Panc1 (cell line): ENCODE measurements around the gene TMEM200C. TPM values are rescaled to one million over a fixed set of nuclear protein-coding genes. Genes with fewer than 3 reads are reported as not detected.

ENCODE experiments used
- ATAC-seq: fragments of 200-7000 bp; cut with Tn5 transposase; 2 replicates; pipeline ENCODE4 v1.9.1; 2020; ENCODE audit warnings: mild to moderate bottlenecking, moderate library complexity
- BruUV-seq: library from RNA; stranded (reverse); fragments of 400-500 nt; replicated peaks from 2 replicates; lab custom pipeline; 2021; lab: Mats Ljungman, UMichigan
- CTCF ChIA-PET: fragments of 300-600 bp; sonication (Branson Sonifier 250); formaldehyde crosslinking; loops from one replicate; lab custom pipeline; 2022; ENCODE audit warnings: antibody characterized with exemption; lab: Charles Lee
- POLR2A ChIA-PET: fragments of 300-600 bp; sonication (Branson Sonifier 250); formaldehyde crosslinking; loops from one replicate; lab custom pipeline; 2022; ENCODE audit warnings: antibody characterized with exemption; lab: Charles Lee
- DNase-seq: peaks from one replicate; pipeline ENCODE4 v3.0.0-alpha.2; 2010; ENCODE audit warnings: low read depth, low spot score
- H3K27ac ChIP-seq: 2 replicates; pipeline ENCODE4 v1.5.1; 2011; ENCODE audit warnings: mild to moderate bottlenecking, low read length, inconsistent platforms
- H3K27me3 ChIP-seq: fragments of 200-500 bp; sonication (Bioruptor generic); 2 replicates; pipeline ENCODE4 v1.6.0; 2014; ENCODE audit warnings: low read length, inconsistent platforms; ENCODE audit not compliant: control insufficient read depth, insufficient read depth
- H3K36me3 ChIP-seq: fragments of 200-500 bp; sonication (Bioruptor generic); 2 replicates; pipeline ENCODE4 v1.5.1; 2014; ENCODE audit warnings: inconsistent platforms, mild to moderate bottlenecking, low read length, moderate library complexity; ENCODE audit not compliant: control insufficient read depth, insufficient read depth
- H3K4me1 ChIP-seq: 2 replicates; pipeline ENCODE4 v1.5.1; 2011; ENCODE audit warnings: inconsistent platforms, mild to moderate bottlenecking, low read length, moderate library complexity; ENCODE audit not compliant: control insufficient read depth, insufficient read depth
- H3K4me3 ChIP-seq, 2 experiments: 2 replicates each; pipeline ENCODE4 v1.5.1; 2011 to 2012; ENCODE audit warnings: low read depth in 2 of 2, low read length in 2 of 2, mild to moderate bottlenecking in 2 of 2, inconsistent platforms in 1 of 2, moderate library complexity in 1 of 2
- H3K9me3 ChIP-seq: fragments of 200-500 bp; sonication (Bioruptor generic); 2 replicates; pipeline ENCODE4 v1.5.1; 2014; ENCODE audit warnings: low read depth, mild to moderate bottlenecking, inconsistent platforms, low read length, moderate library complexity; ENCODE audit not compliant: control insufficient read depth, insufficient read depth
- POLR2AphosphoS5 ChIP-seq: IDR thresholded peaks from 2 replicates; pipeline ENCODE4 v1.6.1; 2012; ENCODE audit warnings: mild to moderate bottlenecking, low read depth, low read length, moderate library complexity
- SIN3A ChIP-seq: IDR thresholded peaks from 2 replicates; pipeline ENCODE4 v1.6.1; 2012; ENCODE audit warnings: low read depth, mild to moderate bottlenecking, low read length, moderate library complexity, borderline replicate concordance; ENCODE audit not compliant: insufficient read depth
- TCF7L2 ChIP-seq: IDR thresholded peaks from 2 replicates; pipeline ENCODE4 v1.6.1; 2011; ENCODE audit warnings: mild to moderate bottlenecking, low read depth, low read length, inconsistent platforms
- in situ Hi-C: cut with HindIII; loops from 2 replicates; pipeline ENCODE4 v1.10.0; 2016; ENCODE audit warnings: low sequenced_read_pairs, low pct_unique_long_range_greater_than_20kb
- intact Hi-C: fragments of 100-400 bp; cut with micrococcal nuclease; formaldehyde crosslinking; loops from one replicate; pipeline ENCODE4 v1.10.0; 2022; ENCODE audit not compliant: unreplicated experiment
- total RNA-seq: library from RNA; stranded (reverse); gene quantifications from one replicate; pipeline ENCODE4 v1.2.1, GENCODE V29; 2021; ENCODE audit not compliant: unreplicated experiment
- TF ChIP-seq, protein P1 (sequence below), 2 experiments: IDR thresholded peaks; 2 replicates each; pipeline ENCODE4 v1.6.1; 2011 to 2012; ENCODE audit warnings: low read depth in 2 of 2, control low read depth in 1 of 2, low read length in 1 of 2, mild to moderate bottlenecking in 1 of 2, moderate library complexity in 1 of 2; ENCODE audit not compliant: insufficient read depth in 1 of 2
- TF ChIP-seq, protein P2 (sequence below): fragments of 450-650 bp; IDR thresholded peaks from 2 replicates; pipeline ENCODE4 v1.5.1; 2017; ENCODE audit warnings: mild to moderate bottlenecking

Gene TMEM200C
- total RNA-seq, 1 experiment from 2014 or later, result 0.10 TPM

DNA sequence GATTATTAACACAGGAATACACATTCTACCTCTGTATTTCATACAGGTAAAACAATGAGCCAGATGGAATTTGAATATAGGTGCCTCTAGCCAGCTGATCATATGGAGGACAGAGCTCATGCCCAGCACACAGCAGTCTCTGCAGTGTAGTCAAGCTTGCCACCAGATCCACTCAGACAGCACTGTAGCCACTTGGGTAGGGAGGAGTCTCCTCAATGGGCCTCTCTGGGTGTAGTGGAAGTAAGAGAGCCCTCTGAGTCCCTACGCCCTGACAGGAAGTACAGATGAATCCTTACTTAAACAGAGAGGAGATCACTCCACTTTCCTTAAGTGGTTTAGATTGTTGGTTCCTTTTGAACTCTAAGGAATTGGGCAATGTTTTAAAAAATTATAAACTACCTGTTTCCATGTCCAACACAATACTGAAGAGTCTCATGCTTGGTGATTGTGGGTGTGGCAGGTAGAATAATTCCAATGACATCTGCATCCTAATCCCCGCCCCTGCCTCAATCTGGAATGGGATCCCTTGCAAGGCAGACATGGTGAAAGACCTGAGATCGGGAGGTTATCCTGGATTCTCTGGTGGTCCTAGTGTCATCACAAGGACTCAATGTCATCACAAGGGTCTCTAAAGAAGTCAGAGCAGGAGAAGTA is 23.0 kb upstream of the TMEM200C start:
- TF ChIP-seq, protein P1, sequence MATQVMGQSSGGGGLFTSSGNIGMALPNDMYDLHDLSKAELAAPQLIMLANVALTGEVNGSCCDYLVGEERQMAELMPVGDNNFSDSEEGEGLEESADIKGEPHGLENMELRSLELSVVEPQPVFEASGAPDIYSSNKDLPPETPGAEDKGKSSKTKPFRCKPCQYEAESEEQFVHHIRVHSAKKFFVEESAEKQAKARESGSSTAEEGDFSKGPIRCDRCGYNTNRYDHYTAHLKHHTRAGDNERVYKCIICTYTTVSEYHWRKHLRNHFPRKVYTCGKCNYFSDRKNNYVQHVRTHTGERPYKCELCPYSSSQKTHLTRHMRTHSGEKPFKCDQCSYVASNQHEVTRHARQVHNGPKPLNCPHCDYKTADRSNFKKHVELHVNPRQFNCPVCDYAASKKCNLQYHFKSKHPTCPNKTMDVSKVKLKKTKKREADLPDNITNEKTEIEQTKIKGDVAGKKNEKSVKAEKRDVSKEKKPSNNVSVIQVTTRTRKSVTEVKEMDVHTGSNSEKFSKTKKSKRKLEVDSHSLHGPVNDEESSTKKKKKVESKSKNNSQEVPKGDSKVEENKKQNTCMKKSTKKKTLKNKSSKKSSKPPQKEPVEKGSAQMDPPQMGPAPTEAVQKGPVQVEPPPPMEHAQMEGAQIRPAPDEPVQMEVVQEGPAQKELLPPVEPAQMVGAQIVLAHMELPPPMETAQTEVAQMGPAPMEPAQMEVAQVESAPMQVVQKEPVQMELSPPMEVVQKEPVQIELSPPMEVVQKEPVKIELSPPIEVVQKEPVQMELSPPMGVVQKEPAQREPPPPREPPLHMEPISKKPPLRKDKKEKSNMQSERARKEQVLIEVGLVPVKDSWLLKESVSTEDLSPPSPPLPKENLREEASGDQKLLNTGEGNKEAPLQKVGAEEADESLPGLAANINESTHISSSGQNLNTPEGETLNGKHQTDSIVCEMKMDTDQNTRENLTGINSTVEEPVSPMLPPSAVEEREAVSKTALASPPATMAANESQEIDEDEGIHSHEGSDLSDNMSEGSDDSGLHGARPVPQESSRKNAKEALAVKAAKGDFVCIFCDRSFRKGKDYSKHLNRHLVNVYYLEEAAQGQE (IDR thresholded peaks at IDR 0.05; ENCODE audit: insufficient read depth in 1 of 2, low read depth in 2 of 2, low read length in 1 of 2), result no peak
- TF ChIP-seq TCF7L2 (no peak), POLR2AphosphoS5 (no peak), SIN3A (no peak)
- TF ChIP-seq, protein P2, sequence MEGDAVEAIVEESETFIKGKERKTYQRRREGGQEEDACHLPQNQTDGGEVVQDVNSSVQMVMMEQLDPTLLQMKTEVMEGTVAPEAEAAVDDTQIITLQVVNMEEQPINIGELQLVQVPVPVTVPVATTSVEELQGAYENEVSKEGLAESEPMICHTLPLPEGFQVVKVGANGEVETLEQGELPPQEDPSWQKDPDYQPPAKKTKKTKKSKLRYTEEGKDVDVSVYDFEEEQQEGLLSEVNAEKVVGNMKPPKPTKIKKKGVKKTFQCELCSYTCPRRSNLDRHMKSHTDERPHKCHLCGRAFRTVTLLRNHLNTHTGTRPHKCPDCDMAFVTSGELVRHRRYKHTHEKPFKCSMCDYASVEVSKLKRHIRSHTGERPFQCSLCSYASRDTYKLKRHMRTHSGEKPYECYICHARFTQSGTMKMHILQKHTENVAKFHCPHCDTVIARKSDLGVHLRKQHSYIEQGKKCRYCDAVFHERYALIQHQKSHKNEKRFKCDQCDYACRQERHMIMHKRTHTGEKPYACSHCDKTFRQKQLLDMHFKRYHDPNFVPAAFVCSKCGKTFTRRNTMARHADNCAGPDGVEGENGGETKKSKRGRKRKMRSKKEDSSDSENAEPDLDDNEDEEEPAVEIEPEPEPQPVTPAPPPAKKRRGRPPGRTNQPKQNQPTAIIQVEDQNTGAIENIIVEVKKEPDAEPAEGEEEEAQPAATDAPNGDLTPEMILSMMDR, result no peak
- BruUV-seq, result no TSS peak
- Histone ChIP-seq H3K36me3 (no peaks in the 10 kb centered on the region), H3K27ac (no peak overlapping the region), H3K27me3 (no peaks in the 10 kb centered on the region), H3K4me1 (no peaks in the 10 kb centered on the region), H3K9me3 (no peaks in the 10 kb centered on the region), H3K4me3 (no peak overlapping the region)
- ChIA-PET CTCF (no interaction called here), POLR2A (no interaction called here)
- intact Hi-C loops (no loop called here), in situ Hi-C loops (no loop called here)
- DNase-seq (no peak), ATAC-seq (no peak)

DNA sequence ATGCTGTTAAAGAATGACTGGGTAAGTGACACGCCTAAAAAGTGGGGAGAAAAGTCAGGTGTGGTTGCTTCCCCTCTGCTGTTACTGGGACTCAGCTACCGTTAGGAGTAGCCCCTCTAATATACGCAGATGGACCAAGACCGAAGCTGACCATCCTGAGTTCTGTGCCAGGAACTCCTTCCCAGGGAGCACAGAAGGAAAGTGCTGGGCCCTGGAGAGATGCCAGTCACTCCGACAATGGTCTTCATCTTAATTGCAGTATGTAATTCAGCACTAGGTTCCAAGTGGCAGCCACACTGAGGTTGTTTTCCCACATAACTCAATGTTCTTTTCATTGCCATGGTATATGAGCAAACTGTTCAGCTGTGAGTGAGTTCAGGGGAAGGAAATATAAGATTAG is 19.6 kb upstream of the TMEM200C start:
- TF ChIP-seq, protein P1 (IDR thresholded peaks at IDR 0.05; ENCODE audit: insufficient read depth in 1 of 2, low read depth in 2 of 2, low read length in 1 of 2), result no peak
- no peak for TF ChIP-seq TCF7L2
- no peak for TF ChIP-seq SIN3A
- TF ChIP-seq POLR2AphosphoS5, result no peak
- TF ChIP-seq, protein P2, result no peak
- CTCF ChIA-PET, result no interaction called here
- Histone ChIP-seq H3K4me3 (no peak overlapping the region), H3K36me3 (no peaks in the 10 kb centered on the region), H3K27ac (no peak overlapping the region), H3K27me3 (no peaks in the 10 kb centered on the region), H3K9me3 (no peaks in the 10 kb centered on the region), H3K4me1 (no peaks in the 10 kb centered on the region)
- intact Hi-C loops, result no loop called here
- DNase-seq (no peak), ATAC-seq (no peak)
- POLR2A ChIA-PET, result no interaction called here
- BruUV-seq, result no TSS peak
- in situ Hi-C loops, result no loop called here
